ENCODE measurements around the gene QRICH2.
"Not testable (repeated sequence)": the region's sequence is repeated elsewhere in the genome, so short reads cannot be mapped to it uniquely, and the experiment has no call there.

The QRICH2 gene

GRCh38 chr17:76278268-76278908, 29.7 kb downstream of the QRICH2 start:
- no peak for DNase-seq

- DNase-seq, result no peak
Measured at GRCh38 chr17:76277300-76278267, 30.5 kb downstream of the QRICH2 start.

GRCh38 chr17:76276461-76277299, 31.4 kb downstream of the QRICH2 start:
- peak; percentile 51 for DNase-seq

DNA sequence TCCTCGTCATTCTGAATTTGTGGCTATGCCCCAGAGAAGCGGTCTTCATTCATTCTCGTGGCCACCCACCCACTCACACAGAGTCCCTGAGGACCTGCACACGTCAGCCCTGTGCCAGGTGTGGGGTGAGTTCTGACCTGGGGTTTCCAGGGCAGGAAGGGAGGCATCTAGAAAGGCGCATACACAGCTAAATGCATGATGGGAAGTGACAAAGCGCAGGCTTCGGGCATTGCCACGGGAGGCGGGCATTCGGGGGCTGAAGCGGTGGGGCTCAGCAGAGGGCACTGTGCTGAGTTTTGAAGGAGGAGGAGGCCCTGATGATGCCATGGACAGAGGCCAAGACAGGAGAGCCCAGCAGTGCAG, 32.0 kb downstream of the QRICH2 start:
- DNase-seq, result no peak

- no peak for DNase-seq
Measured at GRCh38 chr17:76275382-76276068, 32.6 kb downstream of the QRICH2 start.

DNA sequence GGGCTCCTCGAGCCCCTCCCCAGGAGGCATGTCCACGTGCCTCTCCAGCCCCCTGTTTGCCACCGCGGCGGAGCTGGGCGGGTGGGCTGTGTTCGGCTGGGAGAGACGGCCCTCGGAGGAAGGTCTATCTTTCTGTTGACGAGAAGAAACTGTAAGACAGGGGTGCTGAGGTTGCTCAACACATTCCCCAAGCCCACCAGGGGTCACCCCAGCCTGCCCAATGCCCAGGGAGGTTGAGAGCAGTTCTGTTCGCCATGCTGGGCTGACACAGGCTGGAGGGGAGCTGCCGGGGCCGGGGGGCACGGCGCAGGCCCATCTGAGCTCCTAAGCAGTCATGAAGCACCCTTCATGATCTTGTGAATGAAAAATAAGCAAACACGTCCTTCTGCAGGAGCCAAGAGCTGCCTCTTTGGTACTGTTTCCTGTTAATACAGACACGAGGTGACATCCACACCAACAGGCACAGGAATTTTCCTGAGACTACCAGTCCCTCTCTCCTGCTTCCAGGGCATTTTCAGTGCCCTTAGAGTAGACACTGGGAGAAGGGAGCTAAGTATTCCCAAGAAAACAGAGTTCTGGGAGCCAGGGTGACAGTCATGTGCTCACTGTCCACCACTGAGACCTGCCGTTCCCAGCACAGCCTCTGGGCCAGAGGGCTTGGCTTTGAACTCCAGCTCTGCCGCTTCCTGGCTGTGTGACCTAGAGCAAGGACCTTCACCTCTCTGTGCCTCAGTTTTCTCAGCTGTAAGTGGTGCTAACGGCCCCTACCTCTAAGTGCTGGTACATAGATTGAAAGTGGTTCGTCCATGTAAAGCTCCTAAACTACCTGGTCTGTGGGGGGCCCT, 33.7 kb downstream of the QRICH2 start:
- DNase-seq, result no peak

GRCh38 chr17:76273445-76274111, 34.5 kb downstream of the QRICH2 start:
- no peak for DNase-seq

- DNase-seq, result no peak
Measured at GRCh38 chr17:76272541-76273444, 35.3 kb downstream of the QRICH2 start.

- no peak for DNase-seq
Measured at GRCh38 chr17:76271669-76272540, 36.2 kb downstream of the QRICH2 start.

DNA sequence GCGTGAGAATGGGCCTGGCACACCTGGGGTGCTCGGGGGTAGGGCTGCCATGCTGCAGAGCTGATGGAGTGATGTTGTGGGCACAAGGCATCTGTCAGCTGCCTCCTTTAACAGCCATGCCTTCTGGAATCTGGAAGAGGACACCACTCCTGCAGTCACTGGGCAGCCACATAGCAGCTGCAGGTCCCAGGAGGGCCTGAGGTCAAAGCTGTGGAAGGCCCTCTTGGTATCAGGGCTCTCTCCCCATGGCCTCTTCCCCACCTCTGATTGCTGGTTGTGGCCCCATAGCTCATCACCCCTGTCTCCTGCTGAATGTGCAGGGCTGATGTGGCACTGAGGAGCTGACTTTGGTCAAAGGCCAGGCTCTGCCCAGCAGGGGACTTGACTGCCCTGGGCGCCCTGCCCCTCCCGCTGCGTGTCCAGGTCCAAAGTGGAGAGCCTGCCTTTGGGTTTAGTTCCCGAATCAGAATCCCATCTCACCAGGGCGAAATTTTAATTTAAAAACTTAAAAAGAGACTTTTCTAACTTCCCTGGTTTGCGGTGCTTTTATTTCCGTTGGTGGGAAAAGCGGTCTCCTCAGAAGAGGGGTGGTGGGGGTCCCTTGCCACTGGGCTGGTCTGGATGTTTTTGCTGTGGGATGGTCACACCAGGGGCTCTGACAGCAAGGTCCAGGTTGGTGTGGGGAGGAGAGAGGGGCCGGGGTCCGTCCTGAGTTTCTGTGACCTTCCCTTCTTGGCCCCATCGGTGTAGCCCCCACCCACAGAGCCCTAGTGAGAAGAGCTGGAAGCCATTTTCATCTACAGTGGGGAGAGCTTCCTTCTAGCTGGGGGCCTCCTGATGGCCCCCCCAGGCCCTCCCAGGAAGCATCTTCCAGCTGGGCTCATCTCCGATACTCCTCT, 37.1 kb downstream of the QRICH2 start:
- DNase-seq, result no peak

- no peak for DNase-seq
Measured at GRCh38 chr17:76270127-76270592, 37.9 kb downstream of the QRICH2 start.

- no peak for DNase-seq
Measured at GRCh38 chr17:76268991-76269981, 38.8 kb downstream of the QRICH2 start.

DNA sequence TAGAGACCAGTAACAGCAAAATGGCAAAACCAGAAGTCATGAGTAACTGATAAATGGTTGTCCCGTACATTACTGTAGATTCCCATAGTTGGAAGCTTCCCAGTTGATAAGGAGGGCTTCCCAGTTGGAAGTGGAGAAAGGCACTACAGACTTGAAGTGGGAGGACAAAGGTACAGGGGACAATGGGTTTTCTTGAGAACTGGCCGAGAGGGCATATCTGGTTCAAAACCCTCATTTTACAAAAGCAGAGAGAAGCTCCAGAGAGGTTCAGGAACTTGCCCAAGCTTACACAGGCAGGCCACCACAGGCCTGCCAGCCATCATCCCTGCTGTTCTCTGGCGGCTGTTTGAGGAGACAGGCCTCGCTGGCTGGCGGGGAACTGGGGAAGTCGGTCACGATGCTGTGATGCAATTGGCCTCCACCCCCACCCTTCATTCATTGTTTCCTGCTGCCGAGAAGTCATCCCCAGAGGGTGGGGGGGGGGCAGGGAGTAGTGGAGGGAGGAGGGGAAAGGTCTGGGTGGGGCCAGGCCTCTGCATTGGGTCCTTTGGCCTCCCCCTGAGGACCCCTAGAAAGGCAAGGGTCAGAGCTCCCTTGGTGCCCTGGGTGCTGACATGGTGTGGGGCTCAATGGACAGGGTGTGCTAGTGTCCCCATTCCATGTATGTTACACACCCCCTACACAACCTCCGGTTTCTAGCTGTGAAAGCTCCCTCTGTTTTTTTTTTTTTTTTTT, 39.9 kb downstream of the QRICH2 start:
- peak; percentile 67 for DNase-seq

DNA sequence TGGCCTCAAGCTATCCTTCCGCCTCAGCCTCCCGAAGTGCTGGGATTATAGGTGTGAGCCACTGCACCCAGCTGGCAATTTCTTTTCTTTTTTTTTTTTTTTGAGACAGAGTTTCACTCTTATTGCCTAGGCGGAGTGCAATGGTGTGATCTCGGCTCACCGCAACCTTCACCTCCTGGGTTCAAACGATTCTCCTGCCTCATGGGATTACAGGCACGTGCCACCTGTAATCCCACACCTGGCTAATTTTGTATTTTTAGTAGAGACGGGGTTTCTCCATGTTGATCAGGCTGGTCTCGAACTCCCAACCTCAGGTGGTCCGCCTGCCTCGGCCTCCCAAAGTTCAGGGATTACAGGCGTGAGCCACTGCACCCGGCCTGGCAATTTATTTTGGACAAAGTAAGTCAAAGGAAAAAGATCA, 40.5 kb downstream of the QRICH2 start:
- not testable (repeated sequence) for DNase-seq

- DNase-seq, result no peak
Measured at GRCh38 chr17:76267051-76267576, 41.0 kb downstream of the QRICH2 start.
